Activated gamma-delta T cell (primary cell): ENCODE results near the gene VEGFC.

ENCODE experiments used
- DNase-seq: peaks from one replicate; lab custom pipeline; 2025; lab: John Stamatoyannopoulos, UW

The VEGFC gene

GRCh38 chr4:176761872-176762271 lies 30.9 kb downstream of the VEGFC start:
- no peak for DNase-seq

- DNase-seq = no peak
Observed at GRCh38 chr4:176760471-176760870, 32.3 kb downstream of the VEGFC start.

DNA sequence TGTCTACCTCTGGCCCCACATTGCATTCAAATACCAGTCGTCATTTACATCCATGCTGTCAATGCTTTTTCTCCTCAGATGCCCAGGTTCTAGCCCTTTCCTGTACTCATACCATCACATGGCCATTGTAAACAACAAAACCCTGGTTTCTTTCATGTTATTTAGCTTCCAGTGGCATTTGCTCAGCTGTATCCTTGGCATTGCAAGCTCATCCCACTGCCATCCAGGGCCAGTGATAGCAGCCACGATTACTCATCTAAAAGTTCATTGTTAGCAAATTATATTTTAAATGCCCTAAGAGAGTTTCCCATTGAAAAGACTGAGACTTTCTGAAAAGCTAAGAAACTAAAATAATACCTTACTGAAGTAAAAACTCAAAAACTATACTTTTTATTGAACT lies 34.0 kb downstream of the VEGFC start:
- no peak for DNase-seq

GRCh38 chr4:176758323-176758722 lies 34.4 kb downstream of the VEGFC start:
- no peak for DNase-seq

DNA sequence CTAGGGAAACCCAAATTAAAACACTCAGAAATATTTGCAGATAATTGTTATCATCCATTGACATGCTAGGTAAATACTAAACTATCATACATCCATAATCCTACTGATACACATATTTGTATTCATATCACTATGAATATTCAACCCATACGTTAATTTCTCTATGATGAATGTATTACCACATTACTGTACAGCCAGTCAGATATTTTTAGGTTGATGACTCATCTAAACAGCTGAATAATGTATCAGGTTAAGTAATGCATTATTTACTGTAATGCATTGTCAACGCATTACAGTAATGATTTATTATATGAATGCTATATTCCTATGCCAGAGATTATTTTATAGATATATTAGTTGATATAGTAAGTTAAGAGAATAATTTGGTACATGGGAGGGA lies 37.1 kb downstream of the VEGFC start:
- no peak for DNase-seq

DNA sequence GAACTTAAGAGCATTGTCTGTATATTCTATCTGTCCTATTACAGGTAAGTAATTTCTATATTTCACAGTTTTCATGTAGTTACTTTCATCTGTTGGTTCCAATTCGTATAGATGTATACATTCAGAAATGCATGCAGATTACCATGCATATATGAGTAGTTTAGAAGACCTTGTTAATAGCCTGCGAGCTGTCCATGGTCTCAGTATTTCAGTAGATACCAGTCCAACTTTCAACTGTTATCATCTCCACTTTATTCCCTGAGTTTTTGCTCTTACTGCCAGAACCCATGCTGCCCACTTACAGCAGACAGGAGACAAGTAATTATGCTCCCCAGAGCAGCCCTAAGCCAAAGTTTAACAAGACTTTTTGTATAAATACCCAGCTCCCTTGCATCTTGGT lies 37.7 kb downstream of the VEGFC start:
- no peak for DNase-seq

- DNase-seq = no peak
Observed at GRCh38 chr4:176753049-176753448, 39.7 kb downstream of the VEGFC start.

DNA sequence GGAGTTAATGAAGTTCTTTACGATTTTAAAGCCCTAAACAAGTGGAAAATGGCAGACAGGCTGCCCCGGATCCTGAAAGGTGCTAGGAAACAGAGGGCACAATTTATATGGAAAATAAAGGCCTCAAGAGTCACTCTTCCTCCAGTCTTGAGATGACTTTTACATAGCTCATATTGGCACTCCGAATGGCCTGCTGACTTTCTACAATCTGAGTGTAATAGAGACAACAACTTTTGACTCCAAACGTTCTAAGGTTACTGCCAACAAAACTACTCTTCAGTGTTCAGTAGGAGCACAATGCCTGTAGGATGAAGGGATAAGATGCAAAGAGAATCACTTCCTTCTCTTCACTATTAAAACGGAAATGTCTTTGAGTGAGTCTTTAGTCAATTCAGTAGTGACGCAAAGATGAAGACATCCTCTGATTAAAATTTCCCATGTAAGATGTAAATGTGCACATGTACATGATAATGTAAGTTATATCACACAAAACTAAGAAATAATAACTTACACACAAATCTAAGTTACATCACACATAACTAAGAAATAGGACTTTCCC lies 40.5 kb downstream of the VEGFC start:
- no peak for DNase-seq

GRCh38 chr4:176751061-176751460 lies 41.7 kb downstream of the VEGFC start:
- DNase-seq = no peak

DNA sequence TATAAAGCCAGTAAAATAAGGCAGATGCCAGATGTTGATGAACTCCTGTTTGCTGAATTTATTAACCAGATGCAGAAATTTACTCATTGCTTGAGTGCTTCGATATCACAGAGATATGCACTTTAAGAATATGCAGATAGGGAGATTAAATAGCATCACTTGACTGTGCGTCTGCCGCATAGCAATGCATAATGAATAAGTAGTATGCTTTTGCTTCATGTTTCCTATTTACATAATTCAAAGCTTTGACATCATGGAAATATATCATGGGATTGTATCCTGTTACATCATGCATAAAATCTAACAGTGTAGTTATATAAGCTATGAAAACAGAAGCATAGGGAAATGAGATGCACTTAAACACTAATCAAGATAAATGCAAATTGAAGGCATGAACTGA lies 45.9 kb downstream of the VEGFC start:
- no peak for DNase-seq

DNA sequence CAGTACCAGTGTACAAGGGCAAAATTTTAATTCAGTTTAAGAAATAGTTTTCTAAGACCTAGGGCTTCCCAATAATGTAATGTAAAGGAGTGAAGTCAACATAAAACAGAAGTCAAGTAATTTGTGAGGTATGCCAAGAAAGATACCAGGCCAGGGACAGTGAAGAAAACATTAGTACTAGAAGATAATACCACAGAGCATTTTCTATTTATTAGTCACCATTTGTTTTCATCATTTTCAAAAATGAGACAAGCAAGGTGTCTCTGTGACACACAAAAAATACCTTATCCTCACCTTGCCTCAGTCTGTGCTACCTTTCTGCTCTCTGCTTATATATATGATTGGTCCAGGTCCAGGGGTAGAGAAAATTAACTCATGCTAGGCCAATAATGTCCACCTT lies 46.8 kb downstream of the VEGFC start:
- no peak for DNase-seq

DNA sequence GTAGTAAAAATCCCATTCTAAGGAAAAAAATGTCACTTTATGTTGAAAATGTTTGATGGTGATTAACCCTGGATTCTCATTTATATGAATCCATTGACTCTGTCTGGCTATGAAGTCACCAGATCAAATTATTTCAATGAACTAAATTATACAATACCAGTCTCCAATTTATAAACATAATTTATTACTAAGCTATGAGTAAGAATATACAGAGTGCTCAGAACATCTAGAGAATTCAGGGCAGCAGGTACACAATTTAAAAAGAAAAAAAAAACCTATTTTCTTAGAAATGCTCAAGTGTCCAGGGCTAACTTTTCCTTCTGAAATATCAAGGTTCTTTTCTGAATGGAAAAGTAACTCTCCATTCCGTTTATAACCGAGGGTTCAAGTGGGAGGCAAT lies 48.6 kb downstream of the VEGFC start:
- DNase-seq = no peak

DNA sequence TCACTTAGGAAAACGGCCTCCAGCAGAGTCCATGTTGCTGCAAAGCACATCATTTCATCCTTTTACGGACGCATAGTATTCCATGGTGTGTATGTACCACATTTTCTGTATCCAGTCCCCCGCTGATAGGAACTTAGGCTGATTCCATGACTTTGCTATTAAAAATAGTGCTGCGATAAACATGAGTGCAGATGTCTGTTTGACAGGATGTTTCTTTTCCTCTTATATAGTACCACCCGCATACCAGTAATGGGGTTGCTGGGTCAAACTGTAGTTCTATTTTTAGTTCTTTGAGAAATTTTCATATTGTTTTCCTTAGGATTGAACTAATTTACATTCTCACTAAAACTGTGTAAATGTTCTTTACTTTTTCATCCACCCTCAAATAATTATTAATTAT lies 50.5 kb downstream of the VEGFC start:
- DNase-seq = no peak

- no peak for DNase-seq
Observed at GRCh38 chr4:176741253-176741652, 51.5 kb downstream of the VEGFC start.

- DNase-seq = no peak
Observed at GRCh38 chr4:176735300-176735699, 57.4 kb downstream of the VEGFC start.

DNA sequence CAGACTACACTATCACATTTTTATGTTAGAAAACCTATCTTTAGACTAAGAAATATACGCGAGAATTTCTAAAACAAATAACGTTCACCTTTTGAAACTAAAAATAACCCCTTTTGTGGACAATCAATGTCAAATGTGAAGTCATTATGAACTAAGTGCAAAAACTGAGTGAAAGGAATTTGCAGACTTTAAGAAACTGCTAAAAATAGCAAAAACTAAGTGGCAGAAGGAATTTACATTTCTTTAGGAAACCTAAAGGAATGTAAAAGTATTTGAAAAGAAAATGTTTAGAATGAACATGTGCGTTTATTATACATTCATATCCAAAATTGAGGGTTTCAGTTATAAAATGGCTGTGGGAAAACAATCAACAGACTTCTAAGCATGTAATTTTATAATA lies 58.3 kb downstream of the VEGFC start:
- no peak for DNase-seq

DNA sequence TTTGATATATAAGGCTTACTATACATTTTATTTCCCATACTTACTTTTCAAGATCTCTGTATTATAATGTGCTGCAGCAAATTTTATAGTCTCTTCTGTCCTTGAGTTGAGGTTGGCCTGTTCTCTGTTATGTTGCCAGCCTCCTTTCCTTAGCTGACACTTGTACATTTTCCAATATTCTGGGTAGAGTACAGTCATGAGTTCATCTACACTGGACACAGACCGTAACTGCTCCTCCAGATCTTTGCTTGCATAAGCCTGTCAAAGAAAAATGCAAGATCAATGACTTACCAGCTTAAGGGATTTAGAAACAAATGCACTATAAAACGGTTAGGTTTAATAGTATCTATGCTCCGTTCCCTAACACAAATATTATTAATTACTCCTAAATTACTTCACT lies 63.2 kb downstream of the VEGFC start:
- no peak for DNase-seq

GRCh38 chr4:176726803-176727202 lies 65.9 kb downstream of the VEGFC start:
- DNase-seq = no peak

DNA sequence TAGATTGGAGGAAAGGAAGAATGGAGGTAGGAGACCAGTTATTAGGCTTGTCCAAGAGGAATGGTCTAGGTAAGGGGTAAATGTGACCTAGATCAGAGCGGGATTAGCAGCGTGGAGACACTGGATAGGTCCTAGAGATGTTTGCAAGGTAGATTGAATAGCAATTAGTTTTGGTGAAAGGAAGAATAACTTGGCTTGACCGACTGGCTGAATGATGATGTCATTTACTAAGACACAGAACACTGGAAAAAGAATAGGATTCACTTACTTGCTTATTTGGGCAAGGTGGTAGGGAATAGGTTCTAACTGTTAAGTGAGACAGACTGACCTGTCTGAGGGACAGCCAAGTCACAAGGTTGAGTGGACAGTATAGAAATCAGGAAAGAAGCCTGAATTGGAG lies 71.3 kb downstream of the VEGFC start:
- no peak for DNase-seq

- DNase-seq = no peak
Observed at GRCh38 chr4:176718881-176719280, 73.8 kb downstream of the VEGFC start.

DNA sequence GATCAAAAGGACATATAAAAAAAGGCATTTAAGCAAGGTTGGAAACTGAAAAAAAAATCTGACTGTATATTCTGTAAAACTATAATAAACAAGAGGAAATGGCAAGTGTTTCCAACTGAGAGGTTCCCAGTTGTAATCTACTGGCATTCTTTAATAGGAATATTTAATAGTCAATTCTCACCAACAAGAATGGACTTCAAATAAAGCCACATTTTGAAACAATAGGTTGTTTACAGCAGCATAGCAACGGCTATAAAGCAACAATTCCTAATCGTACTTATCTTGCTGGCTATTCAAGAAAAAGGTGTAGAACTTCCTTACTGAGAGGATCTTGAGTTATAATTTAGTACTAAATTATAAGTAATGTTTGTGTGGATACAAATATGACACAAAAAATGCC lies 75.5 kb downstream of the VEGFC start:
- no peak for DNase-seq

DNA sequence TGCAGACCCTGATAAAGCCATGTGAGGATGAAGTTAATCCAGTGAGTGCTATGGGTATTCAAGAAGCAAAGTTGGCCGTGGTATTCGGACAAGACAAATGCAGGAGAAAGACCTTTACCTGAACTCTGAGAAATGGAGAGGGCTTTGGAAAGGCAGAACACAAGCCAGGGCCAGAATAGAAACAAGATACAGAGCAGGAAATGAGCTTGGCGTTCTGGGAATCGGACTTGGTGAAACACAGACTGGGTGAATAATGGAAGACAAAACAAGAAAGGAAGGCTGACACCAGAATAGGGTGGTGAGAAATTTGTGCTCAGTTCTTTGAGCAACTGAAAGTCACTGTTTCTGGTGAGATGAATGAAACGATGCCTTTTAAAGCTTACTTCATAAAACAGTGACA lies 83.3 kb downstream of the VEGFC start:
- DNase-seq = no peak

DNA sequence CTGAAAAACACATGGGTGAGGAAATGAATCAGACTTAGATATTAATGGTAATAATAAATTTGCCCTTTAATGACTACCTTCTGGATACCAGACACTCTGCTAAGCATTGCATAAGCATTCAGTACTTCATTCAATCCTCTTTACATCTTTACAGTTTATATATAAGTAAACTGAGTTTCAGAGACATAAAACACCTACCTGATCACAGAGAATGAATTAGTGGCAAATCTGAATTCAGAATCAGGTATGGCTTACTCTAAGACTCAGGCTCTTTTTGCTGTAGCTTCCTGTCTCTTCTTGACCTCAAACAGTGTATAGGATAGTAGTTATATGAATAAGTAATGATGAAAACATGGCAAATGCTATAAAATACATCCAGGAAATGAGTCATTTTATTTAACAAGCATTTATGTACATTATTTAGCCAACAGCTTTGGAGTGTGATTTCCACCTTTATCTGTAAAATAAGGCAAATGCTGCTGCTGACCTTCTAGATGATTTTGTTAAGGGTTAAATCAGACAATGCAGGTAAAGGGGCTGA lies 83.9 kb downstream of the VEGFC start:
- no peak for DNase-seq

DNA sequence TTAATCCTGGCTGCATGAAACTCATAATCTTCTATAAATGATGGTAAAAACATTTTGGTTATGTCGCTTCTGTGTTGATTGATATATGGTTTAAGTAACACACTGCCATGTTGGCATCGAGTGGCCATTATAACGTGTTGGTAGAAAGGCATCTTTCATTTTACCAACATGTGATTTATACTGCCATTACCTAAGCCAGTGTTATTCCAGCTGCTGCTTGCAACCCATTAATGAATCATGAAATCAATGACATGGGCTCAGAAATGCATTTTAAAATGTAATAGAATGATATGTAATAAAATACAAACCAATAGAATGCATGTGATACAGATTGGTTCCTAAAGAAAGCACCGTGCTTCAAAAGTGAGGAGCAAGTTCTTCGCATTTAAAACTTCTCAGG lies 102.0 kb downstream of the VEGFC start:
- no peak for DNase-seq
